Mammary epithelial cell (primary cell): ENCODE results near the gene SP1.

ENCODE experiments used
- CTCF ChIP-seq, 2 donors: IDR thresholded peaks in 1 of 2; conservative IDR thresholded peaks in 1 of 2; 2 replicates each; pipeline ENCODE4 v1.5.1; 2011 to 2012; ENCODE audit warnings: inconsistent platforms in 2 of 2, low read length in 2 of 2, mild to moderate bottlenecking in 2 of 2, control low read depth in 1 of 2, low read depth in 1 of 2; ENCODE audit not compliant: insufficient read depth in 1 of 2; ENCODE audit errors: extremely low read depth in 1 of 2
- EZH2 ChIP-seq: IDR thresholded peaks from 2 replicates; pipeline ENCODE4 v1.6.1; 2012; ENCODE audit warnings: low read length, inconsistent platforms, borderline replicate concordance

GRCh38 chr12:53451661-53452158 lies 71.7 kb downstream of the SP1 start, which contains the start of gene PCBP2:
- TF ChIP-seq CTCF (conservative IDR thresholded peaks at IDR 0.05 in 1 of 2, IDR thresholded peaks at IDR 0.05 in 1 of 2; ENCODE audit: extremely low read depth in 1 of 2, insufficient read depth in 1 of 2, low read depth in 1 of 2, low read length in 2 of 2) (peak; percentile 92 to 93), EZH2 (no peak)
